Measurements from ENCODE around the gene POLR3K.

POLR3K gene

GRCh38 chr16:53346-54236 is at the start of gene POLR3K, which contains the start of gene SNRNP25:
Gene POLR3K, minus strand, starts transcription at chr16:53608. Its CDS starts 22 bp downstream, at chr16:53586.
Gene SNRNP25, plus strand, starts transcription at chr16:53828. Its CDS starts 189 bp downstream, at chr16:54017.
- FAIRE-seq: peak; percentile 85

- FAIRE-seq: no peak
These were observed 48.9 kb upstream of the POLR3K start for GRCh38 chr16:102060-102855.

- no peak for FAIRE-seq
These were observed 48.2 kb upstream of the POLR3K start for GRCh38 chr16:101586-101985.

- FAIRE-seq: no peak
These were observed 47.6 kb upstream of the POLR3K start for GRCh38 chr16:100989-101388.

- no peak for FAIRE-seq
These were observed 44.4 kb upstream of the POLR3K start for GRCh38 chr16:97822-98221.

- no peak for FAIRE-seq
These were observed 43.5 kb upstream of the POLR3K start for GRCh38 chr16:96935-97381.

- FAIRE-seq: no peak
These were observed 41.5 kb upstream of the POLR3K start for GRCh38 chr16:94918-95265.

GRCh38 chr16:92431-93339 is 39.3 kb upstream of the POLR3K start:
- FAIRE-seq: no peak

- no peak for FAIRE-seq
These were observed 38.1 kb upstream of the POLR3K start for GRCh38 chr16:91484-91883.

GRCh38 chr16:89391-90302 is 36.2 kb upstream of the POLR3K start:
- FAIRE-seq: no peak

GRCh38 chr16:88613-89012 is 35.2 kb upstream of the POLR3K start:
- FAIRE-seq: no peak

GRCh38 chr16:86483-86952 is 33.1 kb upstream of the POLR3K start:
- no peak for FAIRE-seq

GRCh38 chr16:85865-86264 is 32.5 kb upstream of the POLR3K start:
- no peak for FAIRE-seq

GRCh38 chr16:85407-85782 is 32.0 kb upstream of the POLR3K start:
- no peak for FAIRE-seq

- FAIRE-seq: no peak
These were observed 31.5 kb upstream of the POLR3K start for GRCh38 chr16:84718-85406.

GRCh38 chr16:83781-84615 is 30.6 kb upstream of the POLR3K start:
- FAIRE-seq: no peak

GRCh38 chr16:83060-83603 is 29.7 kb upstream of the POLR3K start:
- no peak for FAIRE-seq

GRCh38 chr16:79151-80054 is 26.0 kb upstream of the POLR3K start:
- no peak for FAIRE-seq
